Stimulated activated CD4-positive, alpha-beta T cell treated with anti-CD3 and anti-CD28 coated beads, Interleukin-1b, Interleukin-23, amount 100 ng/mL, for 4 hours (primary cell): ENCODE measurements around the gene BCL7C.
"Not testable (repeated sequence)": the region's sequence is repeated elsewhere in the genome, so short reads cannot be mapped to it uniquely, and the experiment has no call there.

Source experiments
- DNase-seq, 2 donors: peaks; one replicate each; pipeline ENCODE4 v3.0.0-alpha.2; 2020; ENCODE audit warnings: low read depth in 2 of 2

The BCL7C gene

GRCh38 chr16:30895627-30896260 lies 1.9 kb upstream of the BCL7C start:
- DNase-seq, result no peak

- DNase-seq, result no peak
Observed at GRCh38 chr16:30894540-30895368, 877 bp upstream of the BCL7C start.

GRCh38 chr16:30893417-30893743 lies 497 bp downstream of the BCL7C start:
- DNase-seq, result no peak

GRCh38 chr16:30892670-30893416 lies 1.0 kb downstream of the BCL7C start:
- no peak for DNase-seq

GRCh38 chr16:30891043-30891823 lies 2.6 kb downstream of the BCL7C start:
- DNase-seq, result not testable (repeated sequence)

GRCh38 chr16:30889721-30890120 lies 4.2 kb downstream of the BCL7C start:
- no peak for DNase-seq

- no peak for DNase-seq
Observed at GRCh38 chr16:30888856-30889499, 4.9 kb downstream of the BCL7C start.

GRCh38 chr16:30887927-30888326 lies 6.0 kb downstream of the BCL7C start:
- no peak for DNase-seq

GRCh38 chr16:30886145-30886544 lies 7.7 kb downstream of the BCL7C start:
- DNase-seq, result no peak

GRCh38 chr16:30885196-30885595 lies 8.7 kb downstream of the BCL7C start:
- no peak for DNase-seq

- DNase-seq, result no peak
Observed at GRCh38 chr16:30884760-30885159, 9.1 kb downstream of the BCL7C start.

GRCh38 chr16:30882429-30883310 lies 11.2 kb downstream of the BCL7C start:
- no peak for DNase-seq

- no peak for DNase-seq
Observed at GRCh38 chr16:30876867-30877266, 17.0 kb downstream of the BCL7C start.

GRCh38 chr16:30875871-30876801 lies 17.7 kb downstream of the BCL7C start:
- no peak for DNase-seq

GRCh38 chr16:30874821-30875717 lies 18.8 kb downstream of the BCL7C start:
- DNase-seq, result peak; percentile 83 to 87

GRCh38 chr16:30874244-30874820 lies 19.5 kb downstream of the BCL7C start:
- DNase-seq, result no peak

GRCh38 chr16:30870904-30871303 lies 23.0 kb downstream of the BCL7C start:
- DNase-seq, result no peak

GRCh38 chr16:30867747-30868146 lies 26.1 kb downstream of the BCL7C start:
- DNase-seq, result no peak
